ENCODE data around the gene DCAF8. TPM values are rescaled to one million over a fixed set of nuclear protein-coding genes. Genes with fewer than 3 reads are reported as not detected.

Gene DCAF8
- total RNA-seq, 6 experiments from 2014 or later = 80.2 to 137 (median 110) TPM

- TF ChIP-seq POLR2A (IDR thresholded peaks at IDR 0.05) (no peak), CTCF (IDR thresholded peaks at IDR 0.05) (no peak)
- intact Hi-C loops (cut with DNase I) = loop anchor here in 1 of 2 donors (5.0 to 10.0 kb wide), 3 partner anchors 63 to 173 kb away; partner anchors contain the start of gene NHLH1
- Histone ChIP-seq H3K4me3 (no peak overlapping the region), H3K4me1 (peaks cover 0 to 5% (median 0%) of the 10 kb centered on the region in 4 donors), H3K36me3 (no peaks in the 10 kb centered on the region), H3K27ac (no peak overlapping the region), H3K27me3 (no peaks in the 10 kb centered on the region), H3K9me3 (no peaks in the 10 kb centered on the region)
- ATAC-seq (no peak), DNase-seq (no peak)
Measured at GRCh38 chr1:160192234-160192633, 70.1 kb downstream of the DCAF8 start.

- no peaks in the 10 kb centered on the region for H3K36me3 ChIP-seq
- DNase-seq (no peak), ATAC-seq (no peak)
- TF ChIP-seq CTCF (IDR thresholded peaks at IDR 0.05) = no peak
- no peak for TF ChIP-seq POLR2A (IDR thresholded peaks at IDR 0.05)
- no peaks in the 10 kb centered on the region for H3K27me3 ChIP-seq
- peaks cover 0 to 5% (median 0%) of the 10 kb centered on the region in 4 donors for H3K4me1 ChIP-seq
- 66% methylated on average over 3 of the region's 3 CpGs for WGBS (ENCODE audit: insufficient coverage, low coverage, low lambda C conversion rate, missing lambda C conversion rate)
- H3K9me3 ChIP-seq = no peaks in the 10 kb centered on the region
- no peak overlapping the region for H3K4me3 ChIP-seq
- intact Hi-C loops (cut with DNase I) = loop anchor here in 1 of 2 donors (5.0 to 10.0 kb wide), 3 partner anchors 63 to 173 kb away; partner anchors contain the start of gene NHLH1
- H3K27ac ChIP-seq = no peak overlapping the region
Measured at GRCh38 chr1:160191756-160192155, 70.6 kb downstream of the DCAF8 start.

- Histone ChIP-seq H3K4me3 (no peak within 1 kb of the TSS), H3K9me3 (no peaks in the 10 kb centered on the region), H3K27ac (no peak within 1 kb of the TSS), H3K36me3 (no peaks in the 10 kb centered on the region), H3K4me1 (peaks cover 0 to 5% (median 0%) of the 10 kb centered on the region in 4 donors), H3K27me3 (no peaks in the 10 kb centered on the region)
- WGBS (ENCODE audit: insufficient coverage, low coverage, low lambda C conversion rate, missing lambda C conversion rate) = 39% methylated on average over 8 of the region's 15 CpGs
- DNase-seq (no peak), ATAC-seq (no peak)
- TF ChIP-seq CTCF (IDR thresholded peaks at IDR 0.05) (no peak), POLR2A (IDR thresholded peaks at IDR 0.05) (no peak)
- intact Hi-C loops (cut with DNase I) = loop anchor here in 1 of 2 donors (5.0 to 10.0 kb wide), 3 partner anchors 65 to 175 kb away; partner anchors contain the start of gene NHLH1
Measured at GRCh38 chr1:160189649-160190625, 72.4 kb downstream of the DCAF8 start, which contains the start of gene CASQ1. TSS of gene CASQ1 (plus strand) at chr1:160190575. CDS start at chr1:160190752, 177 bp downstream.

- TF ChIP-seq CTCF (IDR thresholded peaks at IDR 0.05) (no peak), POLR2A (IDR thresholded peaks at IDR 0.05) (no peak)
Measured at GRCh38 chr1:160188341-160188740, 74.0 kb downstream of the DCAF8 start.

More at GRCh38 chr1:160188341-160188740, 74.0 kb downstream of the DCAF8 start:
- no peaks in the 10 kb centered on the region for H3K9me3 ChIP-seq
- DNase-seq (no peak), ATAC-seq (no peak)
- no peak overlapping the region for H3K4me3 ChIP-seq
- no peaks in the 10 kb centered on the region for H3K27me3 ChIP-seq
- WGBS (ENCODE audit: insufficient coverage, low coverage, low lambda C conversion rate, missing lambda C conversion rate) = 83% methylated on average over 6 of the region's 7 CpGs
- intact Hi-C loops (cut with DNase I) = no loop called here
- peaks cover 0 to 2% (median 0%) of the 10 kb centered on the region in 4 donors for H3K4me1 ChIP-seq
- H3K27ac ChIP-seq = no peak overlapping the region
- H3K36me3 ChIP-seq = no peaks in the 10 kb centered on the region
